Measurements from ENCODE around the gene KIF5C. TPM values are rescaled to one million over a fixed set of nuclear protein-coding genes. Genes with fewer than 3 reads are reported as not detected.

Gene KIF5C
- total and polyA plus RNA-seq, 2 experiments from 2014 or later, result 45.0 to 49.1 TPM

DNA sequence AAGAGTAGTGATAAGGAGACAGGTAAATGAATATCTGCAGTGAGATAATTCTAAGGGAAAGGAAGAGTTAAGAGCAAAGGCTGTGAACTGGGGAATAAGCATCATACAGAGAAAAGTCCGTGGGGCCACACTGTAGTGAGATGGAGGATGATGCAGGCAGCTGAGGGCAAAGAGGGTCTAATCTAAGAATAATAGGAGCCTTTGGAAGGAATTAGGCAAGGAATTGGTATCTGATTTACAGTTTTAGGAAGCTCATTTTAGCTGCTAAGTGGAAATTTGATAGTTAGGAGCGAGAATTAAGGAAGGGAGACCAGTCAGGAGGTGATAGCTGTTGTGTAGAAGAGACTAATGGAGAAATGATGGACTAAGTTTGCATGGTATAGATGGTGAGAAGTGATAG is 43.5 kb downstream of the KIF5C start:
- Histone ChIP-seq H3K27me3 (ENCODE audit: insufficient read depth) (no peaks in the 10 kb centered on the region), H3K4me1 (ENCODE audit: insufficient read depth) (peaks cover 22% of the 10 kb centered on the region), H3K4me2 (no peak overlapping the region), H3K4me3 (no peak overlapping the region), H3F3A (replicated peaks; ENCODE audit: low read depth) (no peaks in the 10 kb centered on the region), H4K20me1 (replicated peaks; ENCODE audit: insufficient read depth) (peaks cover 3% of the 10 kb centered on the region), H3K27ac (ENCODE audit: low read depth) (no peak overlapping the region), H3K79me2 (replicated peaks; ENCODE audit: insufficient read depth) (peaks cover 57% of the 10 kb centered on the region), H3K9me2 (ENCODE audit: insufficient read depth) (0 out of 2 replicates have a peak, but pooled peaks cover 5% of the 10 kb centered on the region), H3K36me3 (ENCODE audit: insufficient read depth) (no peaks in the 10 kb centered on the region), H2AFZ (no peak overlapping the region)
- Mint-ChIP-seq H3K9me3 (peaks cover 11% of the 10 kb centered on the region; the same call in 2 of the 3 replicates), H3K27me3 (ENCODE audit: insufficient read depth, low read depth, poor library complexity) (peaks cover 6% of the 10 kb centered on the region), H3K4me1 (peaks cover 29% of the 10 kb centered on the region), H3K27ac (no peak overlapping the region), H3K4me3 (no peak overlapping the region), H3K36me3 (ENCODE audit: low read depth) (peaks cover 11% of the 10 kb centered on the region)
- TF ChIP-seq ZNF114 (CRISPR knock-in tag; IDR thresholded peaks at IDR 0.05) (no peak), JUNB (IDR thresholded peaks at IDR 0.05; ENCODE audit: unreplicated experiment) (no peak), EZH2 (IDR thresholded peaks at IDR 0.05; ENCODE audit: low read depth, unreplicated experiment) (no peak), EZH2phosphoT487 (IDR thresholded peaks at IDR 0.05; ENCODE audit: unreplicated experiment) (no peak), CREB1 (CRISPR knock-in tag; IDR thresholded peaks at IDR 0.05; ENCODE audit: low read depth) (no peak), CTCF (conservative IDR thresholded peaks at IDR 0.05; ENCODE audit: low read depth in 2 of 2) (no peak), STAT1 (IDR thresholded peaks at IDR 0.05; ENCODE audit: unreplicated experiment) (no peak)
- TF ChIP-seq, protein P1, sequence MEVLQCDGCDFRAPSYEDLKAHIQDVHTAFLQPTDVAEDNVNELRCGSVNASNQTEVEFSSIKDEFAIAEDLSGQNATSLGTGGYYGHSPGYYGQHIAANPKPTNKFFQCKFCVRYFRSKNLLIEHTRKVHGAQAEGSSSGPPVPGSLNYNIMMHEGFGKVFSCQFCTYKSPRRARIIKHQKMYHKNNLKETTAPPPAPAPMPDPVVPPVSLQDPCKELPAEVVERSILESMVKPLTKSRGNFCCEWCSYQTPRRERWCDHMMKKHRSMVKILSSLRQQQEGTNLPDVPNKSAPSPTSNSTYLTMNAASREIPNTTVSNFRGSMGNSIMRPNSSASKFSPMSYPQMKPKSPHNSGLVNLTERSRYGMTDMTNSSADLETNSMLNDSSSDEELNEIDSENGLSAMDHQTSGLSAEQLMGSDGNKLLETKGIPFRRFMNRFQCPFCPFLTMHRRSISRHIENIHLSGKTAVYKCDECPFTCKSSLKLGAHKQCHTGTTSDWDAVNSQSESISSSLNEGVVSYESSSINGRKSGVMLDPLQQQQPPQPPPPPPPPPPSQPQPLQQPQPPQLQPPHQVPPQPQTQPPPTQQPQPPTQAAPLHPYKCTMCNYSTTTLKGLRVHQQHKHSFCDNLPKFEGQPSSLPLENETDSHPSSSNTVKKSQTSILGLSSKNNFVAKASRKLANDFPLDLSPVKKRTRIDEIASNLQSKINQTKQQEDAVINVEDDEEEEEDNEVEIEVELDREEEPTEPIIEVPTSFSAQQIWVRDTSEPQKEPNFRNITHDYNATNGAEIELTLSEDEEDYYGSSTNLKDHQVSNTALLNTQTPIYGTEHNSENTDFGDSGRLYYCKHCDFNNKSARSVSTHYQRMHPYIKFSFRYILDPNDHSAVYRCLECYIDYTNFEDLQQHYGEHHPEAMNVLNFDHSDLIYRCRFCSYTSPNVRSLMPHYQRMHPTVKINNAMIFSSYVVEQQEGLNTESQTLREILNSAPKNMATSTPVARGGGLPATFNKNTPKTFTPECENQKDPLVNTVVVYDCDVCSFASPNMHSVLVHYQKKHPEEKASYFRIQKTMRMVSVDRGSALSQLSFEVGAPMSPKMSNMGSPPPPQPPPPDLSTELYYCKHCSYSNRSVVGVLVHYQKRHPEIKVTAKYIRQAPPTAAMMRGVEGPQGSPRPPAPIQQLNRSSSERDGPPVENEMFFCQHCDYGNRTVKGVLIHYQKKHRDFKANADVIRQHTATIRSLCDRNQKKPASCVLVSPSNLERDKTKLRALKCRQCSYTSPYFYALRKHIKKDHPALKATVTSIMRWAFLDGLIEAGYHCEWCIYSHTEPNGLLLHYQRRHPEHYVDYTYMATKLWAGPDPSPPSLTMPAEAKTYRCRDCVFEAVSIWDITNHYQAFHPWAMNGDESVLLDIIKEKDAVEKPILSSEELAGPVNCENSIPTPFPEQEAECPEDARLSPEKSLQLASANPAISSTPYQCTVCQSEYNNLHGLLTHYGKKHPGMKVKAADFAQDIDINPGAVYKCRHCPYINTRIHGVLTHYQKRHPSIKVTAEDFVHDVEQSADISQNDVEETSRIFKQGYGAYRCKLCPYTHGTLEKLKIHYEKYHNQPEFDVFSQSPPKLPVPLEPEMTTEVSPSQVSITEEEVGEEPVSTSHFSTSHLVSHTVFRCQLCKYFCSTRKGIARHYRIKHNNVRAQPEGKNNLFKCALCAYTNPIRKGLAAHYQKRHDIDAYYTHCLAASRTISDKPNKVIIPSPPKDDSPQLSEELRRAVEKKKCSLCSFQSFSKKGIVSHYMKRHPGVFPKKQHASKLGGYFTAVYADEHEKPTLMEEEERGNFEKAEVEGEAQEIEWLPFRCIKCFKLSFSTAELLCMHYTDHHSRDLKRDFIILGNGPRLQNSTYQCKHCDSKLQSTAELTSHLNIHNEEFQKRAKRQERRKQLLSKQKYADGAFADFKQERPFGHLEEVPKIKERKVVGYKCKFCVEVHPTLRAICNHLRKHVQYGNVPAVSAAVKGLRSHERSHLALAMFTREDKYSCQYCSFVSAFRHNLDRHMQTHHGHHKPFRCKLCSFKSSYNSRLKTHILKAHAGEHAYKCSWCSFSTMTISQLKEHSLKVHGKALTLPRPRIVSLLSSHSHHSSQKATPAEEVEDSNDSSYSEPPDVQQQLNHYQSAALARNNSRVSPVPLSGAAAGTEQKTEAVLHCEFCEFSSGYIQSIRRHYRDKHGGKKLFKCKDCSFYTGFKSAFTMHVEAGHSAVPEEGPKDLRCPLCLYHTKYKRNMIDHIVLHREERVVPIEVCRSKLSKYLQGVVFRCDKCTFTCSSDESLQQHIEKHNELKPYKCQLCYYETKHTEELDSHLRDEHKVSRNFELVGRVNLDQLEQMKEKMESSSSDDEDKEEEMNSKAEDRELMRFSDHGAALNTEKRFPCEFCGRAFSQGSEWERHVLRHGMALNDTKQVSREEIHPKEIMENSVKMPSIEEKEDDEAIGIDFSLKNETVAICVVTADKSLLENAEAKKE (CRISPR knock-in tag; IDR thresholded peaks at IDR 0.05), result no peak
- TF ChIP-seq, protein P2, sequence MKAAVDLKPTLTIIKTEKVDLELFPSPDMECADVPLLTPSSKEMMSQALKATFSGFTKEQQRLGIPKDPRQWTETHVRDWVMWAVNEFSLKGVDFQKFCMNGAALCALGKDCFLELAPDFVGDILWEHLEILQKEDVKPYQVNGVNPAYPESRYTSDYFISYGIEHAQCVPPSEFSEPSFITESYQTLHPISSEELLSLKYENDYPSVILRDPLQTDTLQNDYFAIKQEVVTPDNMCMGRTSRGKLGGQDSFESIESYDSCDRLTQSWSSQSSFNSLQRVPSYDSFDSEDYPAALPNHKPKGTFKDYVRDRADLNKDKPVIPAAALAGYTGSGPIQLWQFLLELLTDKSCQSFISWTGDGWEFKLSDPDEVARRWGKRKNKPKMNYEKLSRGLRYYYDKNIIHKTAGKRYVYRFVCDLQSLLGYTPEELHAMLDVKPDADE (IDR thresholded peaks at IDR 0.05), result no peak
- TF ChIP-seq, protein P3, sequence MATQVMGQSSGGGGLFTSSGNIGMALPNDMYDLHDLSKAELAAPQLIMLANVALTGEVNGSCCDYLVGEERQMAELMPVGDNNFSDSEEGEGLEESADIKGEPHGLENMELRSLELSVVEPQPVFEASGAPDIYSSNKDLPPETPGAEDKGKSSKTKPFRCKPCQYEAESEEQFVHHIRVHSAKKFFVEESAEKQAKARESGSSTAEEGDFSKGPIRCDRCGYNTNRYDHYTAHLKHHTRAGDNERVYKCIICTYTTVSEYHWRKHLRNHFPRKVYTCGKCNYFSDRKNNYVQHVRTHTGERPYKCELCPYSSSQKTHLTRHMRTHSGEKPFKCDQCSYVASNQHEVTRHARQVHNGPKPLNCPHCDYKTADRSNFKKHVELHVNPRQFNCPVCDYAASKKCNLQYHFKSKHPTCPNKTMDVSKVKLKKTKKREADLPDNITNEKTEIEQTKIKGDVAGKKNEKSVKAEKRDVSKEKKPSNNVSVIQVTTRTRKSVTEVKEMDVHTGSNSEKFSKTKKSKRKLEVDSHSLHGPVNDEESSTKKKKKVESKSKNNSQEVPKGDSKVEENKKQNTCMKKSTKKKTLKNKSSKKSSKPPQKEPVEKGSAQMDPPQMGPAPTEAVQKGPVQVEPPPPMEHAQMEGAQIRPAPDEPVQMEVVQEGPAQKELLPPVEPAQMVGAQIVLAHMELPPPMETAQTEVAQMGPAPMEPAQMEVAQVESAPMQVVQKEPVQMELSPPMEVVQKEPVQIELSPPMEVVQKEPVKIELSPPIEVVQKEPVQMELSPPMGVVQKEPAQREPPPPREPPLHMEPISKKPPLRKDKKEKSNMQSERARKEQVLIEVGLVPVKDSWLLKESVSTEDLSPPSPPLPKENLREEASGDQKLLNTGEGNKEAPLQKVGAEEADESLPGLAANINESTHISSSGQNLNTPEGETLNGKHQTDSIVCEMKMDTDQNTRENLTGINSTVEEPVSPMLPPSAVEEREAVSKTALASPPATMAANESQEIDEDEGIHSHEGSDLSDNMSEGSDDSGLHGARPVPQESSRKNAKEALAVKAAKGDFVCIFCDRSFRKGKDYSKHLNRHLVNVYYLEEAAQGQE (IDR thresholded peaks at IDR 0.05; ENCODE audit: unreplicated experiment), result no peak
- ATAC-seq (no peak), DNase-seq (ENCODE audit: low spot score) (no peak)

All from GM23338 (cell line).